HepG2 (cell line): ENCODE data around the gene LTB4R. TPM values are rescaled to one million over a fixed set of nuclear protein-coding genes. Genes with fewer than 3 reads are reported as not detected.

Experiments
- ETV5 ChIP-seq: IDR thresholded peaks from 2 replicates; pipeline ENCODE4 v1.6.1; 2018; ENCODE audit warnings: missing biosample characterization, missing genetic modification reagents, inconsistent platforms, borderline replicate concordance
- IRF2 ChIP-seq: IDR thresholded peaks from 2 replicates; pipeline ENCODE4 v1.6.1; 2018; ENCODE audit warnings: missing genetic modification reagents, missing compliant biosample characterization
- RBFOX2 ChIP-seq: fragments of 200-400 bp; formaldehyde crosslinking; IDR thresholded peaks from 2 replicates; pipeline ENCODE4 v1.6.1; 2017; ENCODE audit warnings: low read depth, mild to moderate bottlenecking, low read length
- TAF1 ChIP-seq: sonication (generic); formaldehyde crosslinking; IDR thresholded peaks from 2 replicates; pipeline ENCODE4 v1.4.0; 2020; ENCODE audit warnings: missing genetic modification reagents
- ZNF143 ChIP-seq: sonication (generic); formaldehyde crosslinking; IDR thresholded peaks from 2 replicates; pipeline ENCODE4 v1.4.0; 2020; ENCODE audit warnings: missing genetic modification reagents
- ZNF710 ChIP-seq: sonication (generic); formaldehyde crosslinking; IDR thresholded peaks from 2 replicates; pipeline ENCODE4 v1.5.0; 2020; ENCODE audit warnings: mild to moderate bottlenecking, missing genetic modification reagents, borderline replicate concordance
- ZNF777 ChIP-seq: sonication (generic); formaldehyde crosslinking; IDR thresholded peaks from 2 replicates; pipeline ENCODE4 v1.4.0; 2020; ENCODE audit warnings: missing genetic modification reagents
- polyA plus RNA-seq, 8 experiments: library from polyadenylated mRNA; depleted of rRNA in 3 of 8; stranded (reverse) in 7 of 8; unstranded in 1 of 8; fragments of >200 nt; fragmentation: Illumina TruSeq in 4 of 8; extraction: Trizol in 4 of 8; gene quantifications; 2 replicates each; pipeline versions ENCODE4 v1.2.1 to v1.2.3, GENCODE V29; 2011 to 2016; ENCODE audit warnings: low read depth in 4 of 8, missing spikeins in 1 of 8, mixed read lengths in 1 of 8; ENCODE audit not compliant: insufficient read depth in 1 of 8
- total RNA-seq, 5 experiments: library from RNA; depleted of rRNA; stranded (reverse); fragments of >200 nt; fragmentation: Illumina TruSeq; extraction: Trizol; gene quantifications; 2 replicates each; pipeline ENCODE4 v1.2.3, GENCODE V29; 2016; ENCODE audit warnings: low read depth in 1 of 5
- TF ChIP-seq, protein P1 (sequence below): sonication (generic); formaldehyde crosslinking; IDR thresholded peaks from 2 replicates; pipeline ENCODE4 v1.9.0; 2021; ENCODE audit warnings: missing genetic modification reagents, borderline replicate concordance
- TF ChIP-seq, protein P2 (sequence below): IDR thresholded peaks from 2 replicates; pipeline ENCODE4 v1.6.1; 2012; ENCODE audit warnings: low read length, improper control_type of control experiment
- TF ChIP-seq, protein P3 (sequence below): sonication (generic); formaldehyde crosslinking; IDR thresholded peaks from 2 replicates; pipeline ENCODE4 v1.4.0; 2020; ENCODE audit warnings: mild to moderate bottlenecking, missing genetic modification reagents
- TF ChIP-seq, protein P4 (sequence below): sonication (generic); formaldehyde crosslinking; IDR thresholded peaks from 2 replicates; pipeline ENCODE4 v1.4.0; 2020; ENCODE audit warnings: missing genetic modification reagents
- TF ChIP-seq, protein P5 (sequence below): sonication (generic); formaldehyde crosslinking; IDR thresholded peaks from 2 replicates; pipeline ENCODE4 v1.5.0; 2020; ENCODE audit warnings: mild to moderate bottlenecking, missing genetic modification reagents
- TF ChIP-seq, protein P6 (sequence below): sonication (generic); formaldehyde crosslinking; IDR thresholded peaks from 2 replicates; pipeline ENCODE4 v1.4.0; 2020; ENCODE audit warnings: missing genetic modification reagents, low read depth, mild to moderate bottlenecking, borderline replicate concordance

Gene LTB4R
- total and polyA plus RNA-seq, 2 of the 13 experiments (the other 11 are each of a cell fraction or from before 2014, with no cell fraction given), result 3.2 to 8.2 TPM

GRCh38 chr14:24307156-24307574 is 4.1 kb upstream of the LTB4R start (continued):
- TF ChIP-seq, protein P1, sequence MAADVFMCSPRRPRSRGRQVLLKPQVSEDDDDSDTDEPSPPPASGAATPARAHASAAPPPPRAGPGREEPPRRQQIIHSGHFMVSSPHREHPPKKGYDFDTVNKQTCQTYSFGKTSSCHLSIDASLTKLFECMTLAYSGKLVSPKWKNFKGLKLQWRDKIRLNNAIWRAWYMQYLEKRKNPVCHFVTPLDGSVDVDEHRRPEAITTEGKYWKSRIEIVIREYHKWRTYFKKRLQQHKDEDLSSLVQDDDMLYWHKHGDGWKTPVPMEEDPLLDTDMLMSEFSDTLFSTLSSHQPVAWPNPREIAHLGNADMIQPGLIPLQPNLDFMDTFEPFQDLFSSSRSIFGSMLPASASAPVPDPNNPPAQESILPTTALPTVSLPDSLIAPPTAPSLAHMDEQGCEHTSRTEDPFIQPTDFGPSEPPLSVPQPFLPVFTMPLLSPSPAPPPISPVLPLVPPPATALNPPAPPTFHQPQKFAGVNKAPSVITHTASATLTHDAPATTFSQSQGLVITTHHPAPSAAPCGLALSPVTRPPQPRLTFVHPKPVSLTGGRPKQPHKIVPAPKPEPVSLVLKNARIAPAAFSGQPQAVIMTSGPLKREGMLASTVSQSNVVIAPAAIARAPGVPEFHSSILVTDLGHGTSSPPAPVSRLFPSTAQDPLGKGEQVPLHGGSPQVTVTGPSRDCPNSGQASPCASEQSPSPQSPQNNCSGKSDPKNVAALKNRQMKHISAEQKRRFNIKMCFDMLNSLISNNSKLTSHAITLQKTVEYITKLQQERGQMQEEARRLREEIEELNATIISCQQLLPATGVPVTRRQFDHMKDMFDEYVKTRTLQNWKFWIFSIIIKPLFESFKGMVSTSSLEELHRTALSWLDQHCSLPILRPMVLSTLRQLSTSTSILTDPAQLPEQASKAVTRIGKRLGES (CRISPR knock-in tag), result no peak
- TF ChIP-seq, protein P2, sequence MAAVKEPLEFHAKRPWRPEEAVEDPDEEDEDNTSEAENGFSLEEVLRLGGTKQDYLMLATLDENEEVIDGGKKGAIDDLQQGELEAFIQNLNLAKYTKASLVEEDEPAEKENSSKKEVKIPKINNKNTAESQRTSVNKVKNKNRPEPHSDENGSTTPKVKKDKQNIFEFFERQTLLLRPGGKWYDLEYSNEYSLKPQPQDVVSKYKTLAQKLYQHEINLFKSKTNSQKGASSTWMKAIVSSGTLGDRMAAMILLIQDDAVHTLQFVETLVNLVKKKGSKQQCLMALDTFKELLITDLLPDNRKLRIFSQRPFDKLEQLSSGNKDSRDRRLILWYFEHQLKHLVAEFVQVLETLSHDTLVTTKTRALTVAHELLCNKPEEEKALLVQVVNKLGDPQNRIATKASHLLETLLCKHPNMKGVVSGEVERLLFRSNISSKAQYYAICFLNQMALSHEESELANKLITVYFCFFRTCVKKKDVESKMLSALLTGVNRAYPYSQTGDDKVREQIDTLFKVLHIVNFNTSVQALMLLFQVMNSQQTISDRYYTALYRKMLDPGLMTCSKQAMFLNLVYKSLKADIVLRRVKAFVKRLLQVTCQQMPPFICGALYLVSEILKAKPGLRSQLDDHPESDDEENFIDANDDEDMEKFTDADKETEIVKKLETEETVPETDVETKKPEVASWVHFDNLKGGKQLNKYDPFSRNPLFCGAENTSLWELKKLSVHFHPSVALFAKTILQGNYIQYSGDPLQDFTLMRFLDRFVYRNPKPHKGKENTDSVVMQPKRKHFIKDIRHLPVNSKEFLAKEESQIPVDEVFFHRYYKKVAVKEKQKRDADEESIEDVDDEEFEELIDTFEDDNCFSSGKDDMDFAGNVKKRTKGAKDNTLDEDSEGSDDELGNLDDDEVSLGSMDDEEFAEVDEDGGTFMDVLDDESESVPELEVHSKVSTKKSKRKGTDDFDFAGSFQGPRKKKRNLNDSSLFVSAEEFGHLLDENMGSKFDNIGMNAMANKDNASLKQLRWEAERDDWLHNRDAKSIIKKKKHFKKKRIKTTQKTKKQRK, result no peak
- TF ChIP-seq, protein P3, sequence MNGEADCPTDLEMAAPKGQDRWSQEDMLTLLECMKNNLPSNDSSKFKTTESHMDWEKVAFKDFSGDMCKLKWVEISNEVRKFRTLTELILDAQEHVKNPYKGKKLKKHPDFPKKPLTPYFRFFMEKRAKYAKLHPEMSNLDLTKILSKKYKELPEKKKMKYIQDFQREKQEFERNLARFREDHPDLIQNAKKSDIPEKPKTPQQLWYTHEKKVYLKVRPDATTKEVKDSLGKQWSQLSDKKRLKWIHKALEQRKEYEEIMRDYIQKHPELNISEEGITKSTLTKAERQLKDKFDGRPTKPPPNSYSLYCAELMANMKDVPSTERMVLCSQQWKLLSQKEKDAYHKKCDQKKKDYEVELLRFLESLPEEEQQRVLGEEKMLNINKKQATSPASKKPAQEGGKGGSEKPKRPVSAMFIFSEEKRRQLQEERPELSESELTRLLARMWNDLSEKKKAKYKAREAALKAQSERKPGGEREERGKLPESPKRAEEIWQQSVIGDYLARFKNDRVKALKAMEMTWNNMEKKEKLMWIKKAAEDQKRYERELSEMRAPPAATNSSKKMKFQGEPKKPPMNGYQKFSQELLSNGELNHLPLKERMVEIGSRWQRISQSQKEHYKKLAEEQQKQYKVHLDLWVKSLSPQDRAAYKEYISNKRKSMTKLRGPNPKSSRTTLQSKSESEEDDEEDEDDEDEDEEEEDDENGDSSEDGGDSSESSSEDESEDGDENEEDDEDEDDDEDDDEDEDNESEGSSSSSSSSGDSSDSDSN, result no peak; the same call in 1 of the 2 replicates
- TF ChIP-seq, protein P4, sequence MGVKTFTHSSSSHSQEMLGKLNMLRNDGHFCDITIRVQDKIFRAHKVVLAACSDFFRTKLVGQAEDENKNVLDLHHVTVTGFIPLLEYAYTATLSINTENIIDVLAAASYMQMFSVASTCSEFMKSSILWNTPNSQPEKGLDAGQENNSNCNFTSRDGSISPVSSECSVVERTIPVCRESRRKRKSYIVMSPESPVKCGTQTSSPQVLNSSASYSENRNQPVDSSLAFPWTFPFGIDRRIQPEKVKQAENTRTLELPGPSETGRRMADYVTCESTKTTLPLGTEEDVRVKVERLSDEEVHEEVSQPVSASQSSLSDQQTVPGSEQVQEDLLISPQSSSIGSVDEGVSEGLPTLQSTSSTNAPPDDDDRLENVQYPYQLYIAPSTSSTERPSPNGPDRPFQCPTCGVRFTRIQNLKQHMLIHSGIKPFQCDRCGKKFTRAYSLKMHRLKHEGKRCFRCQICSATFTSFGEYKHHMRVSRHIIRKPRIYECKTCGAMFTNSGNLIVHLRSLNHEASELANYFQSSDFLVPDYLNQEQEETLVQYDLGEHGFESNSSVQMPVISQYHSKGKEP (CRISPR knock-in tag), result no peak
- TF ChIP-seq ZNF710 (CRISPR knock-in tag), result no peak
- 0 out of 2 replicates have a peak, but pooled peaks have one; percentile 41 for TF ChIP-seq ZNF777 (CRISPR knock-in tag)
- no peak for TF ChIP-seq TAF1 (CRISPR knock-in tag)
- no peak for TF ChIP-seq RBFOX2
- no peak for TF ChIP-seq ETV5
- no peak for TF ChIP-seq IRF2 (CRISPR knock-in tag)
- TF ChIP-seq ZNF143, result no peak
- TF ChIP-seq, protein P5, sequence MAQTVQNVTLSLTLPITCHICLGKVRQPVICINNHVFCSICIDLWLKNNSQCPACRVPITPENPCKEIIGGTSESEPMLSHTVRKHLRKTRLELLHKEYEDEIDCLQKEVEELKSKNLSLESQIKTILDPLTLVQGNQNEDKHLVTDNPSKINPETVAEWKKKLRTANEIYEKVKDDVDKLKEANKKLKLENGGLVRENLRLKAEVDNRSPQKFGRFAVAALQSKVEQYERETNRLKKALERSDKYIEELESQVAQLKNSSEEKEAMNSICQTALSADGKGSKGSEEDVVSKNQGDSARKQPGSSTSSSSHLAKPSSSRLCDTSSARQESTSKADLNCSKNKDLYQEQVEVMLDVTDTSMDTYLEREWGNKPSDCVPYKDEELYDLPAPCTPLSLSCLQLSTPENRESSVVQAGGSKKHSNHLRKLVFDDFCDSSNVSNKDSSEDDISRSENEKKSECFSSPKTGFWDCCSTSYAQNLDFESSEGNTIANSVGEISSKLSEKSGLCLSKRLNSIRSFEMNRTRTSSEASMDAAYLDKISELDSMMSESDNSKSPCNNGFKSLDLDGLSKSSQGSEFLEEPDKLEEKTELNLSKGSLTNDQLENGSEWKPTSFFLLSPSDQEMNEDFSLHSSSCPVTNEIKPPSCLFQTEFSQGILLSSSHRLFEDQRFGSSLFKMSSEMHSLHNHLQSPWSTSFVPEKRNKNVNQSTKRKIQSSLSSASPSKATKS, result no peak
- TF ChIP-seq, protein P6, sequence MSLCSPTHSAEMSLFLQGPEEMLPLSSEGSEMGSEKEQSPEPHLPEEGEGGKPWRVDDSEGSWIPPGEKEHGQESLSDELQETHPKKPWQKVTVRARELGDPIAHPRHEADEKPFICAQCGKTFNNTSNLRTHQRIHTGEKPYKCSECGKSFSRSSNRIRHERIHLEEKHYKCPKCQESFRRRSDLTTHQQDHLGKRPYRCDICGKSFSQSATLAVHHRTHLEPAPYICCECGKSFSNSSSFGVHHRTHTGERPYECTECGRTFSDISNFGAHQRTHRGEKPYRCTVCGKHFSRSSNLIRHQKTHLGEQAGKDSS (CRISPR knock-in tag), result no peak
